HCT116 (cell line): ENCODE data around the gene UGT1A9. TPM values are rescaled to one million over a fixed set of nuclear protein-coding genes. Genes with fewer than 3 reads are reported as not detected.
"Not testable (repeated sequence)": the region's sequence is repeated elsewhere in the genome, so short reads cannot be mapped to it uniquely, and the experiment has no call there.

Experiments used
- ATAC-seq: fragments of 200-7000 bp; cut with Tn5 transposase; 2 replicates; pipeline ENCODE4 v1.9.1; 2020; ENCODE audit warnings: mild to moderate bottlenecking, moderate library complexity
- BruUV-seq: library from RNA; stranded (reverse); fragments of 400-500 nt; replicated peaks from 2 replicates; lab custom pipeline; 2021; lab: Mats Ljungman, UMichigan
- CTCF ChIA-PET: fragments of 300-600 bp; sonication (Branson Sonifier 250); formaldehyde crosslinking; loops from one replicate; lab custom pipeline; 2021; ENCODE audit warnings: antibody characterized with exemption; lab: Charles Lee
- POLR2A ChIA-PET: fragments of 300-600, 350-600 bp; sonication (Branson Sonifier 250); formaldehyde crosslinking; loops from one replicate; lab custom pipeline; 2021; ENCODE audit warnings: antibody characterized with exemption; lab: Charles Lee
- RAD21 ChIA-PET, 2 experiments: fragments of 300-600 bp; sonication (Branson Sonifier 250); formaldehyde crosslinking; loops; one replicate each; lab custom pipeline; 2023; ENCODE audit warnings: low total read pairs in 2 of 2; ENCODE audit not compliant: uncharacterized antibody in 2 of 2, unreplicated experiment in 2 of 2, low non-redundant PET in 1 of 2; lab: Charles Lee
- DNase-seq: peaks from one replicate; pipeline ENCODE4 v3.0.0-alpha.2; 2010; ENCODE audit warnings: low read depth, low spot score
- H2AFZ ChIP-seq: fragments of 200-600 bp; shearing (Covaris generic), sonication (generic); 2 replicates; pipeline ENCODE4 v1.6.1; 2017; ENCODE audit warnings: low read depth, mixed run types, mixed read lengths, antibody characterized with exemption, low read length; ENCODE audit not compliant: poor library complexity, severe bottlenecking
- H3K27ac ChIP-seq: 2 replicates; pipeline ENCODE4 v1.5.1; 2012; ENCODE audit warnings: low read depth, low read length
- H3K27me3 ChIP-seq: fragments of 200-600 bp; sonication (generic); 2 replicates; pipeline ENCODE4 v1.6.1; 2016; ENCODE audit warnings: mixed run types, low read length, mixed read lengths; ENCODE audit not compliant: insufficient read depth
- H3K36me3 ChIP-seq, 2 experiments: fragments of 200-500 bp in 1 of 2; fragments of 200-600 bp in 1 of 2; sonication (Bioruptor generic) in 1 of 2; sonication (generic) in 1 of 2; 2 replicates each; pipeline versions ENCODE4 v1.5.1 to v1.6.1; 2014 to 2016; ENCODE audit warnings: low read length in 2 of 2, inconsistent platforms in 1 of 2, mixed read lengths in 1 of 2, mixed run types in 1 of 2; ENCODE audit not compliant: insufficient read depth in 2 of 2, control insufficient read depth in 1 of 2
- H3K4me1 ChIP-seq, 2 experiments: fragments of 200-600 bp in 1 of 2; sonication (generic) in 1 of 2; 2 replicates each; pipeline versions ENCODE4 v1.5.1 to v1.6.1; 2012 to 2017; ENCODE audit warnings: low read length in 2 of 2, inconsistent platforms in 1 of 2, mild to moderate bottlenecking in 1 of 2, mixed read lengths in 1 of 2, mixed run types in 1 of 2, moderate library complexity in 1 of 2; ENCODE audit not compliant: insufficient read depth in 2 of 2, control insufficient read depth in 1 of 2
- H3K4me2 ChIP-seq: fragments of 200-600 bp; sonication (generic); 2 replicates; pipeline ENCODE4 v1.6.1; 2017; ENCODE audit warnings: mixed run types, low read length, mixed read lengths
- H3K4me3 ChIP-seq, 2 experiments: fragments of 200-600 bp in 1 of 2; sonication (generic) in 1 of 2; replicated peaks in 1 of 2; 2 replicates each; pipeline ENCODE4 v1.5.1; 2011 to 2016; ENCODE audit warnings: low read length in 2 of 2, control low read depth in 1 of 2, low read depth in 1 of 2, mild to moderate bottlenecking in 1 of 2, mixed read lengths in 1 of 2, mixed run types in 1 of 2
- H3K79me2 ChIP-seq: fragments of 200-600 bp; sonication (generic); 2 replicates; pipeline ENCODE4 v1.6.1; 2017; ENCODE audit warnings: mild to moderate bottlenecking, mixed run types, low read length, moderate library complexity, mixed read lengths; ENCODE audit not compliant: insufficient read depth
- H3K9ac ChIP-seq: fragments of 200-600 bp; sonication (generic); 2 replicates; pipeline ENCODE4 v1.6.1; 2016; ENCODE audit warnings: low read length, mixed read lengths
- H3K9me2 ChIP-seq: fragments of 200-600 bp; sonication (generic), shearing (Covaris generic); 2 replicates; pipeline ENCODE4 v1.6.1; 2017; ENCODE audit warnings: mixed run types, mild to moderate bottlenecking, moderate library complexity; ENCODE audit not compliant: insufficient read depth
- H3K9me3 ChIP-seq, 2 experiments: fragments of 200-500 bp in 1 of 2; fragments of 200-600 bp in 1 of 2; sonication (Bioruptor generic) in 1 of 2; sonication (generic) in 1 of 2; 2 replicates each; pipeline ENCODE4 v1.6.1; 2014 to 2017; ENCODE audit warnings: low read length in 2 of 2, mixed read lengths in 2 of 2, inconsistent platforms in 1 of 2, low read depth in 1 of 2, mild to moderate bottlenecking in 1 of 2, mixed run types in 1 of 2, moderate library complexity in 1 of 2; ENCODE audit not compliant: control insufficient read depth in 1 of 2, insufficient read depth in 1 of 2
- H4K20me1 ChIP-seq: fragments of 200-600 bp; sonication (generic), shearing (Covaris generic); 2 replicates; pipeline ENCODE4 v1.6.1; 2017; ENCODE audit warnings: mixed run types, mild to moderate bottlenecking, moderate library complexity; ENCODE audit not compliant: insufficient read depth
- CEBPB ChIP-seq: IDR thresholded peaks from 2 replicates; pipeline ENCODE4 v1.6.1; 2012; ENCODE audit warnings: low read depth
- ELF1 ChIP-seq: IDR thresholded peaks from 2 replicates; pipeline ENCODE4 v1.6.1; 2012; ENCODE audit warnings: low read depth, borderline replicate concordance
- POLR2A ChIP-seq: IDR thresholded peaks from 2 replicates; pipeline ENCODE4 v1.7.0; 2011; ENCODE audit warnings: borderline replicate concordance; ENCODE audit not compliant: insufficient read depth, insufficient read length; ENCODE audit errors: extremely low read depth
- REST ChIP-seq: IDR thresholded peaks from 2 replicates; pipeline ENCODE4 v1.6.1; 2012; ENCODE audit warnings: low read depth
- ZFX ChIP-seq: fragments of 450-650 bp; IDR thresholded peaks from 2 replicates; pipeline ENCODE4 v1.6.1; 2017
- intact Hi-C: fragments of 100-400 bp; cut with micrococcal nuclease; formaldehyde crosslinking; loops from 2 replicates; pipeline ENCODE4 v1.10.0; 2022
- total RNA-seq: library from RNA; stranded (reverse); gene quantifications from one replicate; pipeline ENCODE4 v1.2.1, GENCODE V29; 2021; ENCODE audit not compliant: unreplicated experiment

UGT1A9 gene
- total RNA-seq, 1 experiment from 2014 or later, result not detected

- Histone ChIP-seq H2AFZ (no peak overlapping the region), H3K9me3 (no peaks in the 10 kb centered on the region), H3K4me3 (no peak overlapping the region), H3K9me2 (no peaks in the 10 kb centered on the region), H3K4me2 (no peak overlapping the region), H3K27me3 (no peaks in the 10 kb centered on the region), H3K79me2 (no peaks in the 10 kb centered on the region), H4K20me1 (no peaks in the 10 kb centered on the region), H3K36me3 (no peaks in the 10 kb centered on the region), H3K9ac (no peak overlapping the region), H3K4me1 (no peaks in the 10 kb centered on the region), H3K27ac (no peak overlapping the region)
- ATAC-seq (no peak), DNase-seq (no peak)
- no TSS peak for BruUV-seq
- ChIA-PET POLR2A (no interaction called here), CTCF (no interaction called here), RAD21 (no interaction called here)
- intact Hi-C loops, result no loop called here
- TF ChIP-seq ZFX (no peak), POLR2A (no peak), CEBPB (no peak), ELF1 (no peak), REST (no peak)
These were observed 73.5 kb downstream of the UGT1A9 start for GRCh38 chr2:233745073-233745755.

GRCh38 chr2:233745838-233746237, 74.1 kb downstream of the UGT1A9 start:
- CTCF ChIA-PET, H3K9me3 ChIP-seq, H3K36me3 ChIP-seq, H3K4me3 ChIP-seq, DNase-seq, H3K27ac ChIP-seq, H2AFZ ChIP-seq, H3K9ac ChIP-seq, ATAC-seq, H4K20me1 ChIP-seq, H3K79me2 ChIP-seq, POLR2A ChIA-PET, BruUV-seq, H3K9me2 ChIP-seq, H3K27me3 ChIP-seq, intact Hi-C loops, H3K4me2 ChIP-seq, H3K4me1 ChIP-seq, RAD21 ChIA-PET: not testable (repeated sequence)
